Muscle of leg (tissue), 11 donors: ENCODE measurements around the gene MPHOSPH8. TPM values are rescaled to one million over a fixed set of nuclear protein-coding genes. Genes with fewer than 3 reads are reported as not detected.
"Not testable (repeated sequence)": the region's sequence is repeated elsewhere in the genome, so short reads cannot be mapped to it uniquely, and the experiment has no call there.

ENCODE experiments used
- DNase-seq: peaks from one replicate; pipeline ENCODE4 v3.0.0; 2013
- H3K27ac ChIP-seq: one replicate; pipeline ENCODE4 v1.5.1; 2013; ENCODE audit warnings: mild to moderate bottlenecking, low read length, control low read depth
- H3K27me3 ChIP-seq: one replicate; pipeline ENCODE4 v1.6.1; 2013; ENCODE audit warnings: low read length; ENCODE audit not compliant: control insufficient read depth, insufficient read depth
- H3K36me3 ChIP-seq: one replicate; pipeline ENCODE4 v1.6.1; 2013; ENCODE audit warnings: low read length; ENCODE audit not compliant: control insufficient read depth, insufficient read depth
- H3K4me1 ChIP-seq: one replicate; pipeline ENCODE4 v1.6.1; 2013; ENCODE audit warnings: low read length; ENCODE audit not compliant: control insufficient read depth, insufficient read depth
- H3K4me3 ChIP-seq: one replicate; pipeline ENCODE4 v1.5.1; 2013; ENCODE audit warnings: low read length, control low read depth
- H3K9me3 ChIP-seq: replicated peaks from 2 replicates; pipeline ENCODE4 v1.6.1; 2013; ENCODE audit warnings: low read depth, low read length; ENCODE audit not compliant: control insufficient read depth
- WGBS: methylation state at CpG from one replicate; pipeline ENCODE4 v1.1.5; 2013; ENCODE audit warnings: missing lambda C conversion rate; ENCODE audit not compliant: insufficient coverage; 5-methylcytosine and 5-hydroxymethylcytosine counted together
- polyA plus RNA-seq, 8 donors: library from polyadenylated mRNA; unstranded; fragments of 120-200 nt; gene quantifications; one replicate each; pipeline versions ENCODE4 v1.2.1 to v1.2.3, GENCODE V29; 2013; ENCODE audit warnings: inconsistent platforms in 1 of 8, low replicate concordance in 1 of 8; ENCODE audit not compliant: insufficient read length in 8 of 8, insufficient read depth in 1 of 8
- total RNA-seq: library from RNA; stranded (reverse); fragments of 120-200 nt; gene quantifications from one replicate; pipeline ENCODE4 v1.2.4, GENCODE V29; 2013

The MPHOSPH8 gene
- total and polyA plus RNA-seq, 9 donors: 16.3 to 40.9 (median 32.1) TPM

GRCh38 chr13:19709039-19709438 is 75.6 kb downstream of the MPHOSPH8 start:
- not testable (repeated sequence) for H3K27ac ChIP-seq, DNase-seq, H3K27me3 ChIP-seq, H3K4me3 ChIP-seq, H3K36me3 ChIP-seq, H3K9me3 ChIP-seq, H3K4me1 ChIP-seq
- no CpG with 5 or more reads among the region's 1 CpG for WGBS

- H3K27ac ChIP-seq, H3K4me3 ChIP-seq, DNase-seq, H3K27me3 ChIP-seq, H3K36me3 ChIP-seq, H3K9me3 ChIP-seq, H3K4me1 ChIP-seq: not testable (repeated sequence)
These were observed 76.3 kb downstream of the MPHOSPH8 start for GRCh38 chr13:19709782-19710181.

GRCh38 chr13:19713186-19713965 is 79.9 kb downstream of the MPHOSPH8 start:
- Histone ChIP-seq H3K36me3 (peaks cover 3% of the 10 kb centered on the region), H3K27me3 (no peaks in the 10 kb centered on the region), H3K9me3 (no peaks in the 10 kb centered on the region), H3K4me3 (no peak overlapping the region), H3K4me1 (no peaks in the 10 kb centered on the region), H3K27ac (no peak overlapping the region)
- no CpG with 5 or more reads among the region's 10 CpGs for WGBS
- DNase-seq: no peak

GRCh38 chr13:19720039-19720438 is 86.6 kb downstream of the MPHOSPH8 start:
- no peaks in the 10 kb centered on the region for H3K27me3 ChIP-seq
- no peaks in the 10 kb centered on the region for H3K4me1 ChIP-seq
- no CpG with 5 or more reads among the region's 2 CpGs for WGBS
- peaks cover 5% of the 10 kb centered on the region for H3K36me3 ChIP-seq
- no peak overlapping the region for H3K4me3 ChIP-seq
- no peaks in the 10 kb centered on the region for H3K9me3 ChIP-seq
- H3K27ac ChIP-seq: no peak overlapping the region
- no peak for DNase-seq

Other genes starting within 250 kb of the MPHOSPH8 start
- 0.09 TPM for gene TPTE2, start 72.1 kb upstream of the MPHOSPH8 start, total RNA-seq
- under 1 TPM in 3 of 8 donors, not detected in 5; 0.12 to 0.17 (median 0.15) TPM for gene TPTE2, start 72.1 kb upstream of the MPHOSPH8 start, polyA plus RNA-seq
- 46.6 TPM for gene PSPC1, start 149.3 kb downstream of the MPHOSPH8 start, total RNA-seq
- gene PSPC1, start 149.3 kb downstream of the MPHOSPH8 start, polyA plus RNA-seq: 10 to 100 TPM; 40.7 to 50.0 (median 44.9) TPM
- gene ZMYM5, start 230.0 kb downstream of the MPHOSPH8 start, total RNA-seq: 14.9 TPM
- gene ZMYM5, start 230.0 kb downstream of the MPHOSPH8 start, polyA plus RNA-seq: 10 to 100 TPM in 7 of 8 donors, 1 to 10 TPM in 1; 9.6 to 15.4 (median 12.1) TPM